MM.1S (cell line): ENCODE results near the gene TRIM41.
A peak's percentile ranks its signal among the peaks of the same experiment; 100 is the strongest.

Experiments
- DNase-seq: peaks from one replicate; pipeline ENCODE4 v3.0.0-alpha.2; 2015
- H2AFZ ChIP-seq: fragments of 300-600 bp; sonication (generic); 2 replicates; pipeline ENCODE4 v1.6.0; 2016; ENCODE audit warnings: antibody characterized with exemption, low read length
- H3F3A ChIP-seq: fragments of 300-600 bp; sonication (generic); 2 replicates; pipeline ENCODE4 v1.6.1; 2016; ENCODE audit warnings: mild to moderate bottlenecking, antibody characterized with exemption, low read length, moderate library complexity, mixed read lengths; ENCODE audit not compliant: insufficient read depth
- H3K27ac ChIP-seq: fragments of 300-600 bp; sonication (generic); 2 replicates; pipeline ENCODE4 v1.5.1; 2016; ENCODE audit warnings: mild to moderate bottlenecking, low read length
- H3K27me3 ChIP-seq: fragments of 300-600 bp; sonication (generic); replicated peaks from 2 replicates; pipeline ENCODE4 v1.6.0; 2016; ENCODE audit warnings: low read length; ENCODE audit not compliant: insufficient read depth
- H3K36me3 ChIP-seq: fragments of 300-600 bp; sonication (generic); replicated peaks from 2 replicates; pipeline ENCODE4 v1.6.1; 2016; ENCODE audit warnings: mild to moderate bottlenecking, low read length, mixed read lengths; ENCODE audit not compliant: insufficient read depth
- H3K4me1 ChIP-seq: fragments of 300-600 bp; sonication (generic); 2 replicates; pipeline ENCODE4 v1.6.1; 2016; ENCODE audit warnings: low read length, mixed read lengths
- H3K4me2 ChIP-seq: fragments of 300-600 bp; sonication (generic); 2 replicates; pipeline ENCODE4 v1.6.0; 2016; ENCODE audit warnings: low read depth, low read length
- H3K4me3 ChIP-seq: fragments of 300-600 bp; sonication (generic); 2 replicates; pipeline ENCODE4 v1.5.1; 2016; ENCODE audit warnings: low read length, mixed read lengths
- H3K79me2 ChIP-seq: fragments of 300-600 bp; sonication (generic); 2 replicates; pipeline ENCODE4 v1.6.1; 2016; ENCODE audit warnings: mixed run types, low read length, mixed read lengths
- H3K9ac ChIP-seq: fragments of 300-600 bp; sonication (generic); 2 replicates; pipeline ENCODE4 v1.6.1; 2016; ENCODE audit warnings: low read length, mixed read lengths
- H3K9me2 ChIP-seq: fragments of 300-600 bp; sonication (generic); replicated peaks from 2 replicates; pipeline ENCODE4 v1.6.1; 2016; ENCODE audit warnings: mild to moderate bottlenecking, low read length, mixed read lengths; ENCODE audit not compliant: insufficient read depth
- H3K9me3 ChIP-seq: fragments of 300-600 bp; sonication (generic); replicated peaks from 2 replicates; pipeline ENCODE4 v1.6.1; 2016; ENCODE audit warnings: mild to moderate bottlenecking, low read length, mixed read lengths; ENCODE audit not compliant: insufficient read depth
- H4K20me1 ChIP-seq: fragments of 300-600 bp; sonication (generic); 2 replicates; pipeline ENCODE4 v1.6.1; 2016; ENCODE audit warnings: mild to moderate bottlenecking, low read length, moderate library complexity, mixed read lengths; ENCODE audit not compliant: insufficient read depth
- EZH2 ChIP-seq: fragments of 300-600 bp; sonication (generic); optimal IDR thresholded peaks from 2 replicates; pipeline ENCODE3; 2017; ENCODE audit warnings: low read depth, mild to moderate bottlenecking, antibody characterized with exemption, low read length, mixed read lengths
- EZH2phosphoT487 ChIP-seq: fragments of 300-600 bp; sonication (generic); IDR thresholded peaks from 2 replicates; pipeline ENCODE4 v1.6.1; 2018; ENCODE audit warnings: antibody characterized with exemption, low read length
- TF ChIP-seq, protein P1 (sequence below): fragments of 300-600 bp; sonication (generic); IDR thresholded peaks from 2 replicates; pipeline ENCODE4 v1.5.1; 2016; ENCODE audit warnings: antibody characterized with exemption, low read length, mixed read lengths

The TRIM41 gene

DNA sequence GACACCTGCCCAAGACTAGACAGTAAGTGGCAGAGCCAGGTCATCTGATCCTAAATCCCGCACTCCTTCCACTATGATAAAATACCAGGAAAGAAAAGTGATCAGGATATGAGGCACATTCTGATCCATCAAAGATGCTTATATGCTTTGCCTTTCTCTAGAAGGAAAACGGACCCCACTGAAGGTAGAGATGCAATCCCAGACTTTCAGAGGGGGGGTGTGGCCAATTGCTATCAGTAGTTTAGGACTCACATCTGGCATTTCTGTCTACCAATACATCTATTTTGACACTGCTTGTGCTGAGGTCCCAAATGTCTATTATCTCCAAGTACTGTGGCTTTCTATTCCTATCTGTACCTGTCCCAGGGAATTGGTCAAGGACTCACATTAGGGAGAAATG is 36.2 kb downstream of the TRIM41 start:
- Histone ChIP-seq H3K36me3 (no peaks in the 10 kb centered on the region; the same call in 1 of the 2 replicates), H3K79me2 (peaks cover 73% of the 10 kb centered on the region), H3K27me3 (no peaks in the 10 kb centered on the region), H3K27ac (no peak overlapping the region), H2AFZ (no peak overlapping the region), H4K20me1 (no peaks in the 10 kb centered on the region), H3K4me1 (peaks cover 22% of the 10 kb centered on the region), H3K4me3 (peak overlapping the region; percentile 88), H3K4me2 (peak overlapping the region; percentile 94), H3K9me3 (no peaks in the 10 kb centered on the region), H3K9ac (peak overlapping the region; percentile 100; the same call in 1 of the 2 replicates), H3F3A (peaks cover 11% of the 10 kb centered on the region), H3K9me2 (no peaks in the 10 kb centered on the region)
- TF ChIP-seq EZH2 = no peak
- TF ChIP-seq, protein P1, sequence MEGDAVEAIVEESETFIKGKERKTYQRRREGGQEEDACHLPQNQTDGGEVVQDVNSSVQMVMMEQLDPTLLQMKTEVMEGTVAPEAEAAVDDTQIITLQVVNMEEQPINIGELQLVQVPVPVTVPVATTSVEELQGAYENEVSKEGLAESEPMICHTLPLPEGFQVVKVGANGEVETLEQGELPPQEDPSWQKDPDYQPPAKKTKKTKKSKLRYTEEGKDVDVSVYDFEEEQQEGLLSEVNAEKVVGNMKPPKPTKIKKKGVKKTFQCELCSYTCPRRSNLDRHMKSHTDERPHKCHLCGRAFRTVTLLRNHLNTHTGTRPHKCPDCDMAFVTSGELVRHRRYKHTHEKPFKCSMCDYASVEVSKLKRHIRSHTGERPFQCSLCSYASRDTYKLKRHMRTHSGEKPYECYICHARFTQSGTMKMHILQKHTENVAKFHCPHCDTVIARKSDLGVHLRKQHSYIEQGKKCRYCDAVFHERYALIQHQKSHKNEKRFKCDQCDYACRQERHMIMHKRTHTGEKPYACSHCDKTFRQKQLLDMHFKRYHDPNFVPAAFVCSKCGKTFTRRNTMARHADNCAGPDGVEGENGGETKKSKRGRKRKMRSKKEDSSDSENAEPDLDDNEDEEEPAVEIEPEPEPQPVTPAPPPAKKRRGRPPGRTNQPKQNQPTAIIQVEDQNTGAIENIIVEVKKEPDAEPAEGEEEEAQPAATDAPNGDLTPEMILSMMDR = peak; percentile 22
- no peak for TF ChIP-seq EZH2phosphoT487
- DNase-seq = no peak

DNA sequence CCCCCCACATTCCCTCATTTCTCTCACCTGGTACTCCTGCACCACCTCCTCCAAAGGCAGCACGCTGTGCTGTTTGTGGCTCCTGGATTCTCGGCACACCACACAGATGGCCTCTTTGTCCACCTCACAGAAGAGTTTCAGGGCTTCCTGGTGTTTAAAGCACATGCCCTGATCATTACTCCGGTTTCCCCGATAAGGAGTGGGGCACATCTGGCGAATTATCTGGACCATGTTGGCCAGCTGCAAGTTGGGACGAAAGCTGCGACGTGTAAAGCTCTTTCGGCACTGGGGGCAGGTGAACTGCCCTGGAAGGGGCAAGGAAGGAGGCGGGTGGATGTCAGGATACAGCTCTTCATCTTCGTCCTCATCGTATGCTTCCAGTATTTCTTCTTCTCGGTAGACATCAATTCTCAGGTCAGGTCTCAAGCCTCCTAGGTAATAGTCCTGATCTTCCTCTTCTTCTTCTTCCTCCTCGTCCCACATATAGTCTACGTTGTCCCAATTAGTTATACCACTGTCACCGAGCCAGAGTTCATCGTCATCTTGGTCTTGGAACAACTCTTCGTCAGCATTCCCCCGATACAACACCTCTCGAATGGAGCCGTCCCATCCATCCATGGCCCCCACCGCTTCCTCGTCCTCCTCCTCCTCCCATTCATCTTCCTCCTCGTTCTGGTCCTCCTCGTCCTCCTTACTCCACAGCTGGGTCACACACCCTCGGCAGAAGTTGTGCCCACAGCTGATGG is 37.1 kb downstream of the TRIM41 start:
- H4K20me1 ChIP-seq = no peaks in the 10 kb centered on the region
- H3F3A ChIP-seq = peaks cover 11% of the 10 kb centered on the region
- DNase-seq = no peak
- peak overlapping the region; percentile 100 for H3K9ac ChIP-seq
- peaks cover 22% of the 10 kb centered on the region for H3K4me1 ChIP-seq
- peak overlapping the region; percentile 94 for H3K4me2 ChIP-seq
- H3K36me3 ChIP-seq = no peaks in the 10 kb centered on the region; the same call in 1 of the 2 replicates
- H3K4me3 ChIP-seq = peak overlapping the region; percentile 88
- TF ChIP-seq, protein P1 = no peak
- TF ChIP-seq EZH2 (no peak), EZH2phosphoT487 (no peak)
- H3K27ac ChIP-seq = peak overlapping the region; percentile 93; the same call in 1 of the 2 replicates
- no peaks in the 10 kb centered on the region for H3K9me2 ChIP-seq
- H3K27me3 ChIP-seq = no peaks in the 10 kb centered on the region
- peak overlapping the region; percentile 96 for H2AFZ ChIP-seq
- no peaks in the 10 kb centered on the region for H3K9me3 ChIP-seq
- peaks cover 65% of the 10 kb centered on the region for H3K79me2 ChIP-seq

DNA sequence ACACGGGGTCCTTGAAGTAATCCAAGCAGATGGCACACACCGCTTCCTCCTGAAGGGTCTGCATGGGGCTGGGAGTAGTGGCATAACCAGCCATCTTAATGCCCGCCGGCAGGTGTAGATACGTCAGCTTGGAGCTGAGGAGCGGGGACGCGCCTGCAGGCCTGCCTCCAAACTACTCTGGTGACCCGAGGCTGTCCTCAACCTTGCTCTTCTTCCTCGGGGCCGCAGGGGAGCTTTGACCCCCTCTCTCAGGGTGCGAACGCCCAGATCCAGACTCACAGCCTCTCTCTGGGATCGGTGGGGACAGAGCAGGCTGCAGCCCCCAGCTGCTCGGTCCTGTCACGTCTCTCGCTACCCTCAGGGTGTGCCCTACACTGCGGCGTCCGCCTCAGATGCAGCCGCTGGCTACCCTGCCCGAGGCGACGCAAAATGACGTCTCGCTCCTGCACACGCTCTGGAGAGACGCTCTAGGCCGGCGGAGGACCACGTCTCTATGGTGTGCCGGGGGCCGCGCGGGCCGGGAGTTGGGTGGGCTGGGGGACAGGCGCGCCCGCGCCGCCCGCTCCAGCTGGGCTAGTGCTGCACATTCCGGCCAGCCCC is 37.7 kb downstream of the TRIM41 start, which contains the start of gene TRIM52:
Gene TRIM52 (minus strand): TSS at position 424 of the 600 bp plus-strand sequence. CDS start 330 bp downstream, at position 94.
- no peak for TF ChIP-seq EZH2phosphoT487
- H4K20me1 ChIP-seq = no peaks in the 10 kb centered on the region
- DNase-seq = peak; percentile 96

More for the DNA sequence above, 37.7 kb downstream of the TRIM41 start, which contains the start of gene TRIM52:
- Histone ChIP-seq H3F3A (peaks cover 11% of the 10 kb centered on the region), H3K36me3 (no peaks in the 10 kb centered on the region), H3K9me3 (no peaks in the 10 kb centered on the region), H3K9ac (peak within 1 kb of the TSS; percentile 100), H3K4me2 (peak within 1 kb of the TSS; percentile 94), H3K9me2 (no peaks in the 10 kb centered on the region), H3K4me1 (peaks cover 16% of the 10 kb centered on the region), H3K27me3 (no peaks in the 10 kb centered on the region), H3K4me3 (peak within 1 kb of the TSS; percentile 88), H3K79me2 (peaks cover 59% of the 10 kb centered on the region), H3K27ac (peak within 1 kb of the TSS; percentile 93), H2AFZ (peak within 1 kb of the TSS; percentile 96)
